Activated gamma-delta T cell (primary cell): ENCODE data around the gene LRMDA.

Experiments
- DNase-seq: peaks from one replicate; lab custom pipeline; 2025; lab: John Stamatoyannopoulos, UW

The LRMDA gene

DNA sequence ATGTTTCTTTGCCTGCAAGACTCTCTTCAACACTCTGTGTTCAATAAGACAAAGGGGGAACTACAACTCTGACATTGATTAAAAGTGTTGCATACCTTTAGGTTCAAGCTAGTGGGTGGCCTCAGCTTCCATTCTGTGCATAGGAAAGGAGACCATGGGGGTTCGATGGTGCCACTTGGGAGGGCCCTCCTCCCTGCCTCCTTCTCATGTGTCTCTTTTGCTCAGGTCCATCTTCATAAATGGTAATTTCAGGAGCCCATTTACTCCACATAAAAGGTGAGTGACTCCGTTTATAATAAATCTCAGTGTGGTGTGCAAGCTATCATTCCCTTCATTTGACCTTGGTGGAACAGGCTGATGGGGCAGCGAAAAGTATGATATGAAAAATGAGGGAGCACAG, 285.1 kb downstream of the LRMDA start:
- no peak for DNase-seq

DNA sequence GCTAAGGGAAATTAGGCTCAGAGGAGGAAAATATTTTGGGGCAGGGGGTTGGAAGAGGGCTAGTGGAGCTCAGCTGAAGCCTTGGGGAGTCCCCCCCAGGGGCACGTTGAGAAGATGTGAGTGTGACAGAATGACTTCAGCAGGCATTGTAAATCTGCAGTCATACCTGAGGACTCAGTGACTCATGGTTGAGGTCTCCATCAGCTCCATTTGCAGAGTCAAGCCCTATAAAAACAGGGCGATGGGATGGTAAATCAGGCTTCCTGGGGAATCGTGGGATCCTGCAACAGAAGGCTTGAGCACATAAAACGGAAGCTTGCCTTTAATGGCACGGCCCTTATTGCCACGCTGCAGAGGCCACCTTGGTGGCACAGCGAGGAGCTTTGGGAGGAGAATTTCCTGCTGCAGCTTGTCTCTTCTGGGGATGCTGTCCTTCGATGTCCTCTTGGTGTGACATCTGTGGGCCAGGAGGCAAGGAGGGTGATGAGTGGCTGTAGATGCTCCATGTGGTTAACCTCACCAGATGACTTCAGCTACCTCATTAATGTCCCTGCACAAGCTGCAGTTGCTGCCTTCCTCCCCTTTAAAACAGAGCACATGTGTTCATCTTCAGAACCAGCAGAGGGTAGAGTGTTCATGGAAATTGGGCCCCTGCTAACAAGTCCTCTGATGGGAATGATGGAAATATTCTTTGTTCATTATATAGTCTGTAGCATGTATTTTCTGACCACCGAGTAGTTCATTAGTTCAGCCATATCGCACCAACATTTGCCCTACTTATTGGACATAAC, 285.9 kb downstream of the LRMDA start:
- DNase-seq: no peak

DNA sequence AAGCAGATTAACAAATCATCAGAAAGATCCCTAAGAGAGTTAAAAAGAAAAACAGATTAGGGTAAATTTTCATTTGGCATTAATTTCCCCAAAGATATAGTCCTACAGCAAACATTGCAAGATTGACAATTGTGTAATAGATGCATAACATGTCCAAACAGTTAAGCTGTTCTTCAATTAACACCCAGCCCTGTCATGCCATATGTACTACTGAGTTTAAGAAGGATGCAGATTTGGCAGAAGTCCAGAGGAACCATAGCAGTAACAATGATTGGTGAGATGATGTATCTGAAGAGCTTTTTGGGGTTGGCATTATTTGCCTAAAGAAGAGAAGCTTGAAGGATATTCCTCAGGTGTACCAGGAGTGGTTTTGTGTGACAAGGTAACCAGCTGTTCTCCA, 287.6 kb downstream of the LRMDA start:
- no peak for DNase-seq

DNA sequence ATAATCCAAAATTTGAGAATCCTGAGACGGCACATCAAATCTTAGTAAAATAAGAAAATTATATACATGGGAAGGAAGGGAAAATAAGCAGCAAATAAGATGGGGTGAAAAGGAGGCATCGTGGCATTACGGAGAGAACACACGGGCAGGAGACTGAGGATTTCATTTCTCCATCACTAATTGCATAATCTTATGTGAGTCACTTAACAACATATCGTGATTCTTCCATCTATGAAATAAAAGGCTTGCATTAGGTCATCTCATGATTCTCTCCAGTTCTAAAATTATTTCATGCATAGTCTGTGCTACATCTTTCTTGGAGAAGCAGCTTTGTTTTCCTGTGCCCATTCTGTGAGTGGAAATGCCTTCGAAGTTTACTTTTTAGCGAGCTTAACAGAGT, 288.7 kb downstream of the LRMDA start:
- DNase-seq: no peak

DNA sequence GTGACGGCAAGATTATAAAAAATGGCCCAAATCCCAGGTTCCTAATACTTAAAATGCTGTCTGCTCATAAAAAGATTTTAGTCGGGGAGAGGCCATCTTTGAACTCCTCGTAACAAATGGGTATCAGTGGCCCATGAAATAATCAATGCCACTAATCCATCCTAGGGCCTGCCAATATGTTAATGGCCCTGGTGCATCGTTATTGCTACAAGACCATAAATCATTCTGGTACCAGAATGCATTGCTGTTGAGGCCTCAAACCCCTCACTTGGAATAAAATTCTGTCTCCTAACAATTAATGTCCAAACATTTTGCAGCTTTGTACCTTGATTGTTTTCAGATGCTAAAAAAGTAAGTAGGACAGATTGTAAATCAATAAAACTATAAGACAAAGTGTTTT, 290.6 kb downstream of the LRMDA start:
- no peak for DNase-seq

DNA sequence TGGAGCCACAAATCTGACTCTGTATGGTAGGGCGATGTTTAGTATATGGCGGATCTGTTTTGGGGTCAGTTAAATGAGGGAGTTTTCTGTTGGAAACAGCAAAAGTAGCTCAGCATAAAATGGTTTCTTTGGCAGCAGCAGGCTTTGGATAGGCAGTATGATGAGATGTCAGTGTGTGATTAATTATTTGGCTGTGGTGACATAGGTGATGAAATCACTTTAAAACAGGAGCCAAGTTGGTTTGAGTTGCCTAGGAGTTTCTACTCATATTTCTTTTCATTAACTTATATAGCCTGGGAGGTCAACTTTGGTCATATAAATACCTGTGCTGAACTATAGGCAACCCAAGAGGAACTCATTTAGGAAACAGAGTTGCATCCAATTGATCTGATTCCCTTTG, 291.2 kb downstream of the LRMDA start:
- no peak for DNase-seq

DNA sequence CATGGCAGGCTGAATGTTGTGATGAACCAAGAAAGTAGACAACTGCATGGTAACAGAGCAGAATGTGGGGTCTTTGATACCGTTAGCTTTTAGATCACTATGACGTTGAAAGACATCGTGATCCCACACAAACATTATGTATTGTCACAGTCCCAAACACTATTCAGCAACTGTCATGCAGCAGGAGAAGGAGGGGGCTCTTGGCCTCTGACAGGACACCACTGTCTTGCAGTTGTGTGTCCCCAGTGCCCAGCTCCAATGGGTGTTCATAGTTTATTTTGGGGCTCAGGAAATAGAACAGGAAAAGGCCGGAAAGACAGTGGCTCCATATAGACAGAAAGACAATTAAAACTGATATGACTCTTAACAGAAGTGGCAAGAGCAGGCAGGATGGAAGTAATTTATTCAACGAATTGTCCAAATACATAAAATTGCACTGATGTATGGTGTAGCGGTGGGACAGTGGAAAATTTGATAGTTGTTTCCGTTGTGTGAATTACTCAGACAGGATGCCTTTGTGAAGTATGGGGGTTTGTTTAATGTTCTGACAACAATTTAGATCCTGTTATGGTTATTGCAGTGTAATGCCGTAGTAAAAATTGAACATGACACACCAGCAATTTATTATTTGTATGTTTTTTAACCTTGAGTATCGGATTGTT, 292.0 kb downstream of the LRMDA start:
- no peak for DNase-seq

DNA sequence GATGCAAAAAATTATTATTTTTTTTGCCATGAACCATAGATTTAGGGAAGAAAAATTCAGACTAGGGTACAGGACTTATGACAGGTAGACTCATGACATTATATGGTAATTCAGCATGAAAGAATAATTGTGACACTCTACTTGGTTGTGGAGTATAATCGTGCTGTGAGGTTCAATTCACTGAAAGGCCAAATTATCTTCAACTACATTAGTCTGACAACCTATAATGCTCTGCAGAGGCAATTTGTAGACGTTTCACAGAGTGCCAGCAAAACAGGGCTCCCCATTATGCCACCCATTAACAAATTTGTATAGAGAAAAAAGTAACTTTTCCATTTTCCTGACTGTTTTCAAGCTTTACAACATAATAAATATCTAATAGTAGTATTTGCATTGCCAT, 292.6 kb downstream of the LRMDA start:
- DNase-seq: no peak

DNA sequence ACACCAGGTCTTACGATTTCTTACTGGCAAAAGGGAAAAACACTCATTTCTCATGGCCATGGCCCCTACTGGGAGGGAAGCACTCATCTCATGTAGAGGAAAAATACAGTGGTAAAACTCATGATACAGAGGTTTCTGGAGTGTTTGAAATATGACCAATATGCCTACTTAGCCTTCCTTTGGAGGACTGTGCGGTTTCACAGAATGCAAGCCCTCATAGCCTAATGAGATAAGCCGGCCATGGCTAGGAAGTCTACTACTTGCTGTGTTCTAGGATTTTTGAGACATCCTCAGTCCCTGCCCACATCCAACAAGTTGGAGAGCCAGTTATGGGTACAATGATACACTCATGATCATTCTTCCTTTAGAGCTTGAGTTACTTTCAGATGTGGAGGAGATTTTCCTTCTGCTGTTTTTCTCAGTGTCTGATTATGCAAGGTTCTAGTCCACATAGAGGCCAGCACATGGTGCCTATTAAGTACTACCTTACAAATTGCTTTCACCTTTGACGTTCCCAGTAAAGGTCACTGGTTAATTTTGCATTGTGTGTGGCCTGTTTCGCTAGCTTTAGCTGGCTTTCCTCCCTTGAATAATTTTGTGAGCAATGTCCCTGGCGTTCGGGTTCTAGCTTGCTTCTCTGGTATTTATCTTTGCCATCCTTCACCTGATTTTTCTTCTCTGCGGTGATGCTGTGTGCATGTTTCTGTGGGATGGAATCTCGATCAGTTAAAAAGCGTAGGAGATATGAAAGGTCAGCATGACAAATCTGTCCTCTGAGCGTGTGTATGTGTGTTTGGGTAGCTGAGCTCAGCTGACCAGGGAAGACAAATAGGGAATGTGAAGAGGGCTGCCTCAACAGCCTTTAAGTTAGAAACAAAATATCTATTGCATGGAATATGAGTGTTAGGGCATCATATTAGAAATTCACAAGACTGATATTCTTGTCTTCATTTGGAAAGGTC, 295.4 kb downstream of the LRMDA start:
- no peak for DNase-seq

DNA sequence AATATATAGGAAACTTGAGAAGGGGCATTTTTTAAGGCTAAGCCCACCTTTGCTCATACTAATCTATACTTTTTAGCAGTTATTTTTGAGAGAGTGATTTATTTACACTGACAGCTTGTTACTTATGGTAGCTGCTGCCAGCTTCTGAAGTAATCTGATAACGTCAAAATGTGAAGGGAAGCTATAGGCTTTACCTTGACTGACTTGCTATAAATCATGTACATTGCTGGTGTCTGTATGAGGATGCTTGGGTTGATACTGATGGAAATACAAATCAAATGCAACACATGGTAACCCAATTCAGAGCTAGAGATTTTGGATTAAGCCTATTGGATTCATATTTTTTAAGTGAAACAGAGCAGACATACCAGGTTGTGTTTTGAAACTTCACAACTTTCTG, 299.4 kb downstream of the LRMDA start:
- no peak for DNase-seq

DNA sequence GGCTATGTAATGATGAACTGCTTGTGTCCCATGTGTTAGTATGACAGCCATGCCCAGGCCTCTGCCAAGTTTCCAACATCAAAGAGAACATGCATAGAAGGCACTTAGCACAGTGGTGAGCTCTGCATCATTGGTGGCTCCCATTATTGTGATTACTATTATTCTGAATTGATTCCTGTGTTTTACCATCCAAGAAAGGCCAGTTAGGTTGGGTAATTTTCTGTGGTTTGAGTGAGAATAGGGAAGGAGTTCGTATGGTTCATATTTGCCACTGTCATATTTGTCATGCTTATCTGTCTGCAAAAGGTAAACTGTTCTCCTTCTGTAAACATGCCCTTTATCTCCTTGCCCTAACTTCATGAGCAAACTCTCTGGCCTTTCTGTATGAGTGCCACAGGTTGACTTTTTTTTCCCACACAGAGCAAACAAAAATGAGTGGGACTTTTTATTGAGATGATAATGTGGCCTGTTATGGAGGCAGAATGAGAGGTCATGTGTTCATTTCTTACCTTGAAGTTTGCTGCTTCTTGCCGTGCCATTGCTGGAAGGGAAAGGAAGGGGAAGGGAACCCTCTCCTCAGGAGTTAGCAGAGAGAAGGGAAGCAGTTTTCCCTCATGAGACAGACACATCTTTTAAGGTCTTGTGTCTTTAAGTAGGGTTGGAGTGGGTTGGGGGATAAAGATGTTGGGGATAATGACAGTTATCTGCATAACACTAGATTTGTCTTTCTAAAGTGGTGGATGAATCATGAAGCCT, 301.9 kb downstream of the LRMDA start:
- DNase-seq: no peak

DNA sequence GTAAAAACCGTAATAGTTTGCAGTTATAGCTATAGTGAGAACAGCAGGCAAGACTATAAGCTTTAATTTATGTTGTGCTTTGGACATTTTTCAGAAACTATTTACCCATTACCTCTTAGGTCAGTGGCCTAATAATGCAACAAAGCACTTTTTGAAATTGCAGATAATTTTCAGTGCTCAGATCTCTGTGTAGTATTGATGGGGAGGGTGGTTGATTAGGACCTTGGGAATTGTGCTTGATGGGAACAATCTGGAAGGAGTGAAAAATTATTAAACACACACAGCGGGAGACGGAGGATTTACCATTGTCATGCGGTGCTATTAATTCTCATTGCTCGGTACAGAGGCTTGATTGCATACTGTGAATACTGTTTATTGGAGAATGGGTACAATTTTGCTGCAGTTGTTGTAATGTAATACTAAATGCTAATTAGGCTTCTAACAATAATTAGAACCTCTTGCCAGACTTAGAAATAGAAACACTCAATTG, 304.8 kb downstream of the LRMDA start:
- no peak for DNase-seq

DNA sequence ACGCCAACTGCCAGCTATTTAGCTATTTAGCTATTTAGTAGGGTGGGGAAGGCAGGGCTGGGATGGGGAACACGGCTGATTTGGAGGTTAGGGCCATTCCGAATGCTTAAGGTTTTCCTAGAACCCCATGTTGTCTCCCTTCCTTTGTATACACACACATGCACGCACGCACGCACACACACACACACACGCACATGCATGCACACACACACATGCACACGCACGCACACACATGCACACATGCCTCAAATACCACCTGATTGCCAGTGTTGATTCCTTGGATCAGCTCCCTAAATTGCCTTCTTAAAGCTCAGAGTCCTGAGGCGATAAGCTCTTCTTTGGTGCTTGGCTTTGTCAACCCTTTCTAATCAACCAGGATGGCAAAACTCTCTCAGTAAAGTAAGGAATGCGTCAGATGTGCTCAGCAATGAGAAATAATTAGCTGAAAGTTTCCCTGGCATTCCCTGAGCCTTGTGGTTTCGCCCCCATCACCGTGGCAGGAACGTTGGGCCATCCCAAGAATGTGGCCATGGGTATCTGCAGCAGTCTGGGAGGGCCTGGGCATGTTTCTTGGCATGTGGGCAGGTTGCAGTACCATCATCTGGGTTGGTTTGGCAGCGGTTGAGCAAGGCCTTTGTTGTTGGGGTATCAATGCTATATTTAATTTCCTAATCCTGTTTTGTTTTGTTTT, 305.6 kb downstream of the LRMDA start:
- no peak for DNase-seq

DNA sequence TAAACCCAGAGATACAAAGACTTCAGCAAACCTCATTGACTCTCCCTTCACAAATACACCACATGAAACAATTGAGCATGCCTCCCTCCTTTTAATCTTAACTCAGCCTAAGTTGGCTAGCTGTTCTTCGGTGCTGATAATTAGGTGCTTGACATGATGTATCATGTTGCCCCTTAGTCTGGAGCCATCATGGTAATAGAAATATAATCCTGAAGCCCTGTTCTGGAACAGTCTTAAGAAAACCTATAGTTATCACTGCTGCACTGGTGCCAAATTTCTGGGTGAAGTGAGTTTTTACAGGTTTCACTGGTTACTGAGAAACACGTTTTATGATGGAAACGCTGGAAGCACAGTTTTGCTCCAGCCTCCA, 306.1 kb downstream of the LRMDA start:
- no peak for DNase-seq

DNA sequence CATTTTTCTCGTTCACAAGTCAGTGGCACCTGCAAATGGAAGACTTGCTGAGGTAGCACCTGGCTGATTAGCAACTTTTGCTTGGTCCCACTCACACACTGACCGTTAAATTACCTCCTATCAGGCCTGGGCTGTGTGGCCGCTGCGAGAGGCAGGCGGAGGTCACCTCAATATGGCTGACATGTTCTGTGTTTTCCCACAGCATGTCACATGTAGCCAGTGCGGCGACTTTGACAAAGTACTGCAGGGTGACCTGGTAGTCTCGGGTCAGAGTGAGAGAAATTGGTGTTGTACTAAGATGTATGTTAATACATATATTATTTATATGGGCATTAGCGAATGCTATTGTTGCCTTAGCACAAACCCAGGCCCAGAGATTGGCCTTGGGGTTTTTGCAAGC, 307.5 kb downstream of the LRMDA start:
- DNase-seq: no peak

DNA sequence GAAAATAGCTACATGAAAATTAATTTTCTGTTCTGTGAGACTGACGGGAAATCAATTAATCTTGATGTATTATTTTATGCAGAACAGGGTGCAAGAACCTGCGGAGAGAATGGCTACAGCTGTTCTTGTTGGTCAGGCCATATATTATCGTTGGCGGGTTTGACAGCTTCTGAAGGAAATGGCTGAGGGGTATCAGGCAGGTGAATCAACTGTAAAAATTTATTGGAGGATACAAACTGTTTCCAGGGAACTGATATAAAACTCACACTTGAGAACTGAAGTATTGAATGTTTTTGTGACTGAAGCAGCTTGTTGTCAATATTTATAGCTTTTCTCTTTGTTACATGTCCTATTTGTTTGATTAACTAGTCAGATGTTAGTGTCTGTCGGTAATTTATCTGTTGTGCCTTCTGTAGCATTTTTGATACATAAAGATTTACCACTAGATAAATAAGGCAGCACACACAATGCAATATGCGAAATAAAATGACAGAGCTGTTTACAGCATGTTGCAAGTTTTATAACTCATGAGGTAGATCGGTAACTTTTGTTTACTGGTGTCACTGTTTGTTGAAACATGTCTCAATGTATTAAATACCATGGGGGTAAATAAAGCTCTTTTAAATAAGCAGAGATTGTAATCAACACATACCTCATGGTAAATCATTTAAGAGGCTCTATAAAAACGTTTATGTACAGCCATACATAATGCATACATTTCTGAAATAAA, 308.2 kb downstream of the LRMDA start:
- no peak for DNase-seq

DNA sequence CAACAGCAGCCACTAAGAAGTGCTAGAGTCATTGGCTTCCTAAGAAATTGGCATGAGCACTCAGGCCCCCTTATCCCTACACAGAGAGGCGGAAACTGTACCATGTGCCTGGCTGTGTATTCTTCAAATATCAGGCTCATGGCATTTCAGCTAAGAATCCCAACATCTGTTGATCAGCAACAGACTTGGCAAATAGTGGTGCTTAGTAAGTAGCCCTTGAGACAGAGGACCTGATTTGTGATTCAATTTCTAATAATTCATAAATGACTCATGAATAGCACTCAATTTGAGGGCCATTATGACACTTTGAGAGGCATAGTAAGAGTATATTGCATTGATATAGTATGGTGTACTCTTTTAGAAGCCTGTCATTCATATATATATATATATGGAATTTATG, 309.1 kb downstream of the LRMDA start:
- DNase-seq: no peak

DNA sequence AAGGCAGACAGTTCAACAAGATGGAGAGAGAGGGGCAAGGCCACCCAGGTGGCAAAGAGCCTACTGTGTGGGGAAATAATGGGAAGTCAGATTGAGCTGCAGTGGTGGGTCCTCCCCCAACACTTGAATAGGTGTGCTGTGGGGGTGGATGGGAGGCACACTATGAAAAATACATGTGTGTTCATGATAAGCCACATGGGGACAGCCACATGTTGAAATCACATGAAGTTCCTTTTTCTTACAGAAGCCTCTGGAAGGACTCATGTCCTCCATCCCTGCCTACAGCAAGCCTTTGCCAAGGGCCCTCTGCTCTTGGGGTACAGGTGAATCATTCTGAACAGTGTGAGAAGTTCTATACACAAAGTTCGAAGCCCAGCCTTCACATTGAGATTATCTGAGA, 310.9 kb downstream of the LRMDA start:
- no peak for DNase-seq

DNA sequence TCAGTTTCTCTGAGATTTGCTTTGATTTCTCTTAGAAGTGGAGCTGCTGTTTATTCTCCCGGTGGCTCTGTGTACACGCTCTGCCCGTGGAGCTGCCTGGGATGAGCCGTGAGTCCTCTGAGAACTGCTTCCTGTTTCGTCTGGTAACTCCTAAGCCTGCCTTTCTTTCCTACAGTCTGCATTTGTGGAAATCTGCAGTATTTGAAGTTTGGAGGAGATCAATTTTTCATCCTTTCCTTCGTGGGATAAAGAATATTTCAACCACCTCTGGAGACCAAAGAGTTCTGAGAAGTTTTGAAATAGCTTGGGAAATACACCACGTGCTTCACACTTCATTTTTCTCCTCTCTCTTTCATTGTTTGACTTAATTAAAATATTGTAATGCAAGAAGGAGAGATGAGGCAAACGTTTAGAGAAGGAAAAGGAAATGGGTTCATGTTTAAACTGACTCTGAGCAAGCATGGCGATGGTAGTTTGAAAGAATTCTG, 311.9 kb downstream of the LRMDA start:
- DNase-seq: no peak

DNA sequence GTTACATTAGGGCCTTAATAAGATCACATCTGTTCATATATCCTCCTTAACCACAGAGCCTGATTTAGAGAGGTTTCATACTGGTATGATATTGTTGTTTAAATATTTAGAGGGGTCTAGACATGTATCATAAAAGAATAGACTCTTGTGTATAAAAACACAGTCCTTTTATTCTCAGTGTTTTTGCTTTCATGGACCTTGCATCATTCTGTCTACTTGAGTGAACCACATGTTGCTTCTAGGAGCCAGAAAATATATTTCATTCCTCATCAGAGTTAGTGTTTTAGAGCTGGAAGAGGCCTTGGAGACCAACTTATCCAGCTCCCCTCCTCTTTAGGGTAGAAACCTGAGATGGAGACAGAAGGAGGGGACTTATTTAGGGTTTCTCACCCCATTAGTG, 312.8 kb downstream of the LRMDA start:
- DNase-seq: no peak
